AG09309 (cell line): ENCODE measurements around the gene KISS1R.

ENCODE experiments used
- DNase-seq: peaks from one replicate; pipeline ENCODE4 v3.0.0-alpha.2; 2010; ENCODE audit warnings: low read depth
- H3K4me3 ChIP-seq: 2 replicates; pipeline ENCODE4 v1.5.1; 2011; ENCODE audit warnings: mild to moderate bottlenecking, low read depth, low read length, moderate library complexity; ENCODE audit not compliant: control insufficient read depth
- TF ChIP-seq, protein P1 (sequence below): IDR thresholded peaks from 2 replicates; pipeline ENCODE4 v1.5.1; 2011; ENCODE audit warnings: mild to moderate bottlenecking, low read depth, low read length, inconsistent platforms; ENCODE audit not compliant: insufficient read depth, control insufficient read depth; ENCODE audit errors: missing control alignments

The KISS1R gene

DNA sequence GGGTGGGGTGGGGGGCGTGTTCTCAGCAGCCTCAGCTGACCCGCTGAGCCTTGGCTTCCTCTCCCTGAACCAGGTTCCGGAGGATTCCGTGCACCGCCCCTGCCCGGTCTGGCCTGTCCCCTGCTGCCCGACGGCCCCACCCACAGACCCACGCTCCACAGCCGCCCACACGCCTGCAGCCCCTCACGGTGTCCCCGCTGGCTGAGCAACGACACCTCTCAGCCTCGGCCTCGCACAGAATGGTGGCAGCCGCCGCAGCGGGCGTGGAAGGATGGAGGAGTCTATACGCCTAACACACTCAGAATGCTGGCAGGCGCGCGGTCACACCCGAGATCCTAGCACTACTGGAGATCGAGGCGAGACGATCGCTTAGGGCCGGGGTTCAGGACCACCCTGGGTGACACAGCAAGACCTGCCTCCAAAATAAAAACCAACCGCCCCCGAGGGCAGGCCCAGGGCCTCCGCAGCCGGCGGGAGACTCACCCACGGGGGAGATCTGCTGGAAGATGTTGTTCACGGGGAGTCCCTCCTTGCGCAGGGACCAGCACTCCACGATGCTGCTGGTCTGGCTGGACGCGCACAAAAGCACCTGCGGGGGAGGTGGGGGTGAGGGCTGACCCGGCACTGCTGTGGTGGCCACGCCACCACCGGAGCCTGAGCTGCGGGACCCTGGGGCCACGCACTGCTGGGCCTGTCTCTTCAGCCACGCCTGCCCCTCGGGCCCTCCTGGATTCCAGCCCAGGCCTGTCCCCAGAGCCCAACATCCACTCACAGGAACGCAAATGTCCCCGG lies 32.5 kb upstream of the KISS1R start:
- TF ChIP-seq, protein P1, sequence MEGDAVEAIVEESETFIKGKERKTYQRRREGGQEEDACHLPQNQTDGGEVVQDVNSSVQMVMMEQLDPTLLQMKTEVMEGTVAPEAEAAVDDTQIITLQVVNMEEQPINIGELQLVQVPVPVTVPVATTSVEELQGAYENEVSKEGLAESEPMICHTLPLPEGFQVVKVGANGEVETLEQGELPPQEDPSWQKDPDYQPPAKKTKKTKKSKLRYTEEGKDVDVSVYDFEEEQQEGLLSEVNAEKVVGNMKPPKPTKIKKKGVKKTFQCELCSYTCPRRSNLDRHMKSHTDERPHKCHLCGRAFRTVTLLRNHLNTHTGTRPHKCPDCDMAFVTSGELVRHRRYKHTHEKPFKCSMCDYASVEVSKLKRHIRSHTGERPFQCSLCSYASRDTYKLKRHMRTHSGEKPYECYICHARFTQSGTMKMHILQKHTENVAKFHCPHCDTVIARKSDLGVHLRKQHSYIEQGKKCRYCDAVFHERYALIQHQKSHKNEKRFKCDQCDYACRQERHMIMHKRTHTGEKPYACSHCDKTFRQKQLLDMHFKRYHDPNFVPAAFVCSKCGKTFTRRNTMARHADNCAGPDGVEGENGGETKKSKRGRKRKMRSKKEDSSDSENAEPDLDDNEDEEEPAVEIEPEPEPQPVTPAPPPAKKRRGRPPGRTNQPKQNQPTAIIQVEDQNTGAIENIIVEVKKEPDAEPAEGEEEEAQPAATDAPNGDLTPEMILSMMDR, result no peak
- no peak overlapping the region for H3K4me3 ChIP-seq
- no peak for DNase-seq

DNA sequence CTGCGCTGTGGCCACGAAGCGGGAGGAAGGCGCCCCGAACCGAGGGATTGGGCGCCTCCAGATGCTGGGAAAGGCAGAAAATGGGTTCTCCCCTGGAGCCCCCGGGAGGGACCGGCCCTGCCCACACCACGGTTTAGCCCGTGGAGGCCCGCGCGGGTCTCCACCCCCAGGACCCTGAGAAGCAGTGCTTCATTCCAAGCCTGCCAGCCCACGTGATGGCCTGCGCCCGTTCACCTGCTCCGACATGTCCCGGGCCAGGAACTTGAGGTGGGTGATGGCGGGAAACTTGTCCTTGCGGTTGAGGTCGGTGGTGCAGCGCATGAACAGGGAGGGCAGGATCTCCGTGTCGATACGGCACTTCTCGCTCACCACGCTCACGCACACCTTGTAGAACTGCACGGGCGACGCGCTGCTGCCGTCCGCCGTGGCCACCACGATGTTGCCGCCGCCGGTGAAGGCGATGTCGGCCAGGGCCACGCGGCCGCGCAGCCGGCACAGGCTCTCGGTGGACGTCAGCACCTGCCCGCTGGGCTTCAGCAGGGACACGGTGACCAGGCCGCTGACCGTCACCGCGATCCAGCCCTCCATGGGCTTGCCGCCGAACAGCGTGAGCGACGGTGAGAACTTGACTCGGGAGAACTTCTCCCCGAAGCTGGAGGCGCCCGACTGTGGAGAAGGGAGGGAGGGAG lies 31.5 kb upstream of the KISS1R start:
- TF ChIP-seq, protein P1, result no peak
- no peak for DNase-seq
- no peak overlapping the region for H3K4me3 ChIP-seq

DNA sequence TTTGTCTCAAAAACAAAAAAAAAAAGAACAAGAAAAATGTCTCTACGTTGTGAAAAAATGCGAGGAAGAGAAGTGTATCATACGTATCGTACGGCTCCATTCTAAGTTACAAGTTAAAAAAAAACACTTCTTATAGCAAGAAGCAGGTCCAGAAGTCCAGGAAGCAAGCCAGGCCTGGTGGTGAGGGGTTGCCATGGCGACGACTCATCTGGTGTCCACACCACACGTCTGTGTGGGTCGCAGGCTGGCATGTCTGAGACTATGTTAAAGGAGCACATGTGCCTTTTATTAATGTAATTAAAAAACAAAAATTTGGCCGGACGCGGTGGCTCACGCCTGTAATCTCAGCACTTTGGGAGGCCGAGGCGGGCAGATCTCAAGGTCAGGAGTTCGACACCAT lies 30.1 kb upstream of the KISS1R start:
- TF ChIP-seq, protein P1, result no peak
- no peak overlapping the region for H3K4me3 ChIP-seq
- DNase-seq, result peak; percentile 25

GRCh38 chr19:887599-887998 lies 29.5 kb upstream of the KISS1R start:
- TF ChIP-seq, protein P1, result no peak
- no peak overlapping the region for H3K4me3 ChIP-seq
- DNase-seq, result no peak

DNA sequence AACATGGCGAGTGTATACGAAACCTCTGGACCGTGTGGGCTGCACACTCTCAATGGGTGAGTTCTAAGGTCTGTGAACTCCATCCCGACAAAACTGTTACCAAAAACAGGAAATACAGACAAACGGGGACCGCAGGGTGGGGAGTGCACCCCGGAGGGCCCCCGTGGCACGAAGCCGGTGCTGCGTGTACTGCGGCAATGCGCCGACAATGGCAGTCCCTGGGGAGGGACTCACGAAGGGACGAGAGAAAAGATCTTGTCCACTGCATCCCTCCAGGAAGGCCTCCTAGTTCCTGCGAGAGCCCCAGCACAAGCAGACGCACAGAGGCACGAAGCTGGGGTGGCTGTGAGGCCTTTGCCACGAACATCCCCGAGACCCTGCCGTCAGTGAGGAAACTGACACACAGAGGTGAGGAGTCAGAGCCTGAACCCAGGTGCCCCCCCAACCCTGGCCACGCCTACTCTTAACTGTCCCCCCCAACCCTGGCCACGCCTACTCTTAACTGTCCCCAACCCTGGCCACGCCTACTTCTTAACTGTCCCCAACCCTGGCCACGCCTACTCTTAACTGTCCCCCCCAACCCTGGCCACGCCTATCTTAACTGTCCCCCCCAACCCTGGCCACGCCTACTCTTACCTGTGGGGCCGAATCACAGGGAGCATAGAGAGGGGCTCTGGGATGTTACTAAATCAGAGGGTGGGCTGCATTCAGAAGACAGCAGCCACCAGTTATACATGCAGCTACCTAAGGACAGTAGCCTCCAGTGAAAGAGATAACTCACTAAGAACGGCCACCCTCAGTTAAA lies 28.4 kb upstream of the KISS1R start:
- DNase-seq, result no peak

More for the DNA sequence above, 28.4 kb upstream of the KISS1R start:
- H3K4me3 ChIP-seq, result no peak overlapping the region
- TF ChIP-seq, protein P1, result no peak
